ENCODE results near the gene SUMO2. TPM values are rescaled to one million over a fixed set of nuclear protein-coding genes. Genes with fewer than 3 reads are reported as not detected.

The SUMO2 gene
- total and polyA plus RNA-seq, 2 of the 4 experiments (the other 2 are of a cell fraction), result 71.3 to 83.7 TPM

DNA sequence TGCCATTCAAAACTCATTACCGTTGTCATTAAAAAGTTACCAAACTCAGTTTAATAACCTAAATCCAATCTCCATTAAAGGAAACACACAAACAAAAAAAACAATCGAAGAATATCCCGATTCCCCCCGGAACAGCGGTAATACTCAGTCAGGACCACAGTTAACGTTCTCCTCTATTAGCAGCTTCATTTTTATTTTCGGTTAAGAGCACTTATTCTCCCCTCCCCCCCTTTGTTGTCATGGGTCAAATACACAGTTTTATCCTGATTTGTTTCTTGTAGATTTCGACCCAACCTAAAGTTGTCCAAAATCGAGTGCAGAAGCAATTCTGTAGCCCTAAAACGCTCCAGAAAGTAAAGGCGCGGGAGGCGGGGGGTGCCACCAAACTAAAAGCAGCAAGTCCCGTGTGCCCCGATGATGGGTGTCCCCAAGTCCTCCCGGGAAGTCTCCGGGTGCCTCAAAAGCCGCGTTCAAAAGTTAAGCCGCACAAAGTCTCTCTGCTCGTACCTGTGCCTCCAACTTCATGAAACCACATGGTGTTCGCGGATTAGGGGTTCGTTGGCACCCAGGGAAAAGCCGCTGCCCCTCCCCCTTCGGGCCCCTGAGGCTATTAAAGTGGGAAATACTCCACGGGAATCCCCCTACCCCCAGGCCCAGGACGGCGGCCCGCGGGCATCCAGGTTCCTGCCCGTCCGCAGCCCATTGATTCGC is 996 bp downstream of the SUMO2 start:
- CTCF ChIA-PET, result interaction anchor here (1.0 kb wide), 1 partner anchor 20 kb away, joined by 5 read pairs; no protein-coding TSS in a partner anchor
- TF ChIP-seq RCOR1 (IDR thresholded peaks at IDR 0.05; ENCODE audit: insufficient replicate concordance, low read length), result no peak
- no peak for TF ChIP-seq MAZ (IDR thresholded peaks at IDR 0.05; ENCODE audit: borderline replicate concordance, low read depth, low read length)
- no peak for TF ChIP-seq BHLHE40 (IDR thresholded peaks at IDR 0.05; ENCODE audit: low read depth, low read length)
- no peak for TF ChIP-seq CHD1 (IDR thresholded peaks at IDR 0.05; ENCODE audit: low read depth, low read length)
- no peak for TF ChIP-seq USF2 (IDR thresholded peaks at IDR 0.05; ENCODE audit: low read depth, low read length)
- TF ChIP-seq CEBPB (IDR thresholded peaks at IDR 0.05; ENCODE audit: low read depth, low read length), result no peak
- TF ChIP-seq RAD21 (IDR thresholded peaks at IDR 0.05; ENCODE audit: low read length), result no peak
- TF ChIP-seq SMC3 (IDR thresholded peaks at IDR 0.05; ENCODE audit: low read depth, low read length), result no peak
- TF ChIP-seq ELK1 (IDR thresholded peaks at IDR 0.05; ENCODE audit: borderline replicate concordance, low read depth, low read length), result no peak
- Histone ChIP-seq H3K27ac (ENCODE audit: insufficient read depth, low read length) (peak overlapping the region; percentile 83), H2AFZ (replicated peaks; ENCODE audit: low read length, poor library complexity) (peak overlapping the region; percentile 91), H3K27me3 (ENCODE audit: control insufficient read depth, insufficient read depth, low read length) (no peaks in the 10 kb centered on the region), H4K8ac (ENCODE audit: low read depth in 2 of 2, low read length in 2 of 2) (no peak overlapping the region), H2BK15ac (ENCODE audit: low read depth, low read length) (no peak overlapping the region), H3K9ac (ENCODE audit: low read depth, low read length) (peak overlapping the region; percentile 91), H3K4me1 (ENCODE audit: control insufficient read depth, insufficient read depth, low read length) (no peaks in the 10 kb centered on the region), H2AK9ac (replicated peaks; ENCODE audit: low read depth, low read length, poor library complexity) (peak overlapping the region; percentile 100), H3K18ac (ENCODE audit: low read depth, low read length) (no peak overlapping the region), H3K9me1 (ENCODE audit: insufficient read depth, low read length) (peaks cover 8% of the 10 kb centered on the region; the same call in 1 of the 2 replicates), H4K5ac (ENCODE audit: low read depth, low read length) (no peak overlapping the region), H2AK5ac (ENCODE audit: low read depth, low read length) (peak overlapping the region; percentile 78), H3K56ac (ENCODE audit: extremely low read depth, insufficient read depth, low read length) (peak overlapping the region; percentile 76), H3K9me3 (ENCODE audit: control insufficient read depth, insufficient read depth, low read length) (no peaks in the 10 kb centered on the region), H2BK120ac (ENCODE audit: low read depth, low read length) (no peak overlapping the region), H2BK20ac (ENCODE audit: low read depth, low read length) (no peak overlapping the region), H2BK5ac (ENCODE audit: low read depth, low read length, poor library complexity, severe bottlenecking) (peak overlapping the region; percentile 82), H3K4me3 (ENCODE audit: insufficient read depth, low read depth, low read length) (peak overlapping the region; percentile 98), H3K4me2 (ENCODE audit: low read depth, low read length) (peak overlapping the region; percentile 98), H3K4ac (ENCODE audit: low read depth, low read length) (peak overlapping the region; percentile 79), H3K14ac (replicated peaks; ENCODE audit: low read depth, low read length) (peak overlapping the region; percentile 94), H4K91ac (ENCODE audit: insufficient read depth, low read depth, low read length) (0 out of 2 replicates have a peak overlapping the region, but pooled peaks have one; percentile 47), H3K79me1 (ENCODE audit: low read depth in 1 of 2, low read length in 2 of 2) (peaks cover 5 to 34% of the 10 kb centered on the region in 2 experiments), H4K20me1 (ENCODE audit: insufficient read depth, low read length) (peaks cover 40% of the 10 kb centered on the region), H3K23ac (ENCODE audit: low read depth, low read length) (peak overlapping the region; percentile 41), H3K36me3 (ENCODE audit: control insufficient read depth, insufficient read depth, low read length) (peaks cover 21% of the 10 kb centered on the region)
- intact Hi-C loops (cut with micrococcal nuclease), result no loop called here
- DNase-seq (no peak), ATAC-seq (ENCODE audit: low read depth) (peak; percentile 4)
- 1% methylated on average over 25 of the region's 34 CpGs; no CpG with 5 or more reads in 1 of the 2 experiments for WGBS, 2 experiments (ENCODE audit: extremely low coverage in 2 of 2, insufficient read length in 1 of 2)
- TSS peak; percentile 47 for BruUV-seq (replicated peaks)
- dilution Hi-C loops (cut with HindIII; ENCODE audit: low sequenced_read_pairs, unreplicated experiment), result no loop called here
- in situ Hi-C loops (cut with MboI; ENCODE audit: low sequenced_read_pairs), result no loop called here
- POLR2A ChIA-PET (ENCODE audit: unreplicated experiment), result no interaction called here

All from IMR-90 (cell line).